Measurements from ENCODE around the gene DOCK10. TPM values are rescaled to one million over a fixed set of nuclear protein-coding genes. Genes with fewer than 3 reads are reported as not detected.

DOCK10 gene
- total RNA-seq (2021): 0.76 to 2.9 TPM (median 1.6 TPM) in 3 replicates
- percentile 27 among the genes with signal in this experiment for Bru-seq, nascent RNA
- long read RNA-seq, experiment 1, partial matches to known transcripts: 3 of 4 reads
- long read RNA-seq, experiment 1, other reads (novel, unspliced or antisense): 1 of 4 reads
- long read RNA-seq, experiment 2: 0 reads
- long read RNA-seq, experiment 3: 0 reads

GRCh38 chr2:225041851-225042799 is at the start of gene DOCK10:
TSS of gene DOCK10 (minus strand) at chr2:225042468. CDS start at chr2:225042374, 94 bp downstream.
- Mint-ChIP-seq H3K4me3 (peak within 1 kb of the TSS; percentile 69), H3K4me1 (peaks cover 38% of the 10 kb centered on the region), H3K27me3 (ENCODE audit: low read depth) (peaks cover 64% of the 10 kb centered on the region), H3K36me3 (no peaks in the 10 kb centered on the region), H3K9me3 (no peaks in the 10 kb centered on the region), H3K27ac (no peak within 1 kb of the TSS)
- DNase-seq (ENCODE audit: low spot score): peak; percentile 39
- TF ChIP-seq ZNF281 (CRISPR knock-in tag; IDR thresholded peaks at IDR 0.05): no peak
- TF ChIP-seq FOXK1 (CRISPR knock-in tag; IDR thresholded peaks at IDR 0.05): no peak
- no peak for TF ChIP-seq MYBL2 (CRISPR knock-in tag; IDR thresholded peaks at IDR 0.05)
- peak; percentile 56; the same call in 1 of the 2 replicates for TF ChIP-seq E2F5 (CRISPR knock-in tag; IDR thresholded peaks at IDR 0.05)
- no peak for TF ChIP-seq ZNF263 (CRISPR knock-in tag; IDR thresholded peaks at IDR 0.05; ENCODE audit: low read depth)
- no peak for TF ChIP-seq CDX4 (CRISPR knock-in tag; IDR thresholded peaks at IDR 0.05; ENCODE audit: borderline replicate concordance)
- TF ChIP-seq PRDM15 (CRISPR knock-in tag; IDR thresholded peaks at IDR 0.05): no peak
- TF ChIP-seq HMGXB4 (CRISPR knock-in tag; IDR thresholded peaks at IDR 0.05): peak; percentile 69; the same call in 1 of the 2 replicates
- ChIA-PET POLR2A (no interaction called here), CTCF (interaction anchor here (0.6 kb wide), 1 partner anchor 15 kb away, joined by 3 read pairs; no protein-coding TSS in a partner anchor)
- peak; percentile 61 for ATAC-seq

- H3K4me3 Mint-ChIP-seq: no peak overlapping the region
- H3K27ac Mint-ChIP-seq: no peak overlapping the region
- no peaks in the 10 kb centered on the region for H3K36me3 Mint-ChIP-seq
- ChIA-PET POLR2A (no interaction called here), CTCF (no interaction called here)
- TF ChIP-seq ZNF423 (CRISPR knock-in tag; IDR thresholded peaks at IDR 0.05) (no peak), ATF1 (CRISPR knock-in tag; IDR thresholded peaks at IDR 0.05) (no peak), ZBTB21 (CRISPR knock-in tag; IDR thresholded peaks at IDR 0.05; ENCODE audit: borderline replicate concordance) (no peak), SOX15 (CRISPR knock-in tag; IDR thresholded peaks at IDR 0.05) (no peak), ERG (CRISPR knock-in tag; IDR thresholded peaks at IDR 0.05) (no peak), MLX (CRISPR knock-in tag; IDR thresholded peaks at IDR 0.05) (no peak), CBFB (CRISPR knock-in tag; IDR thresholded peaks at IDR 0.05; ENCODE audit: low read depth) (no peak), MXD4 (CRISPR knock-in tag; IDR thresholded peaks at IDR 0.05; ENCODE audit: borderline replicate concordance) (no peak), NR2C2 (CRISPR knock-in tag; IDR thresholded peaks at IDR 0.05) (no peak), FOXK1 (CRISPR knock-in tag; IDR thresholded peaks at IDR 0.05) (no peak)
- DNase-seq (ENCODE audit: low spot score): no peak
- no peaks in the 10 kb centered on the region for H3K27me3 Mint-ChIP-seq (ENCODE audit: low read depth)
- H3K4me1 Mint-ChIP-seq: no peaks in the 10 kb centered on the region
- H3K9me3 Mint-ChIP-seq: peaks cover 5% of the 10 kb centered on the region
- no peak for ATAC-seq
Measured at GRCh38 chr2:225091336-225091735, 49.1 kb upstream of the DOCK10 start.
